GM12864 (cell line): ENCODE data around the gene ATP6V1G2.
"Not testable (repeated sequence)": the region's sequence is repeated elsewhere in the genome, so short reads cannot be mapped to it uniquely, and the experiment has no call there.

Experiments
- DNase-seq: peaks from one replicate; pipeline ENCODE4 v3.0.0-alpha.2; 2011; ENCODE audit warnings: low read depth
- H3K4me3 ChIP-seq: 2 replicates; pipeline ENCODE4 v1.5.1; 2011; ENCODE audit warnings: mild to moderate bottlenecking, low read depth, low read length, control low read depth
- CTCF ChIP-seq: IDR thresholded peaks from 2 replicates; pipeline ENCODE4 v1.5.1; 2011; ENCODE audit warnings: low read depth, mild to moderate bottlenecking, moderate library complexity, low read length, control low read depth, inconsistent platforms; ENCODE audit errors: missing control alignments

The ATP6V1G2 gene

GRCh38 chr6:31525932-31526591, 20.3 kb downstream of the ATP6V1G2 start:
- no peak for TF ChIP-seq CTCF
- DNase-seq, result no peak
- no peak overlapping the region for H3K4me3 ChIP-seq

DNA sequence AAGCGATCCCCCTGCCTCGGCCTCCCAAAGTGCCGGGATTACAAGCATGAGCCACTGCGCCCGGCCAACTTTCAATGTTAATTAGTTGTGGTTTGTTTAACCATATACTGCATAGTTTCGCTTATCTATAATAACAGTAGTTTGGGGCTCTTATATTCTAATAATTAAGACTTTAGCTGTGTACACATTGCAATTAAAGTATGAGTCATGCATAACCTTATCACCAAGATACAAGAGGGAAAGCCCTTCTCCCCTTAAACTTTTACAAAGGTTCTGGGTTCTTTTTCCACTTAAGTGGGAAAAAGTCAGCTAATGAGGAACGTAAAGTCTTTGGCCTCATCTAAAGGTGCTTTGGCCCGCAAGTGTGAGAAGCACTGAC, 20.9 kb downstream of the ATP6V1G2 start:
- DNase-seq, result no peak
- H3K4me3 ChIP-seq, result no peak overlapping the region
- TF ChIP-seq CTCF, result no peak

GRCh38 chr6:31521835-31522234, 24.6 kb downstream of the ATP6V1G2 start:
- no peak for DNase-seq
- no peak overlapping the region for H3K4me3 ChIP-seq
- no peak for TF ChIP-seq CTCF

- H3K4me3 ChIP-seq, result no peak overlapping the region
- no peak for DNase-seq
- TF ChIP-seq CTCF, result no peak
These were observed 32.8 kb downstream of the ATP6V1G2 start for GRCh38 chr6:31513456-31514165.

DNA sequence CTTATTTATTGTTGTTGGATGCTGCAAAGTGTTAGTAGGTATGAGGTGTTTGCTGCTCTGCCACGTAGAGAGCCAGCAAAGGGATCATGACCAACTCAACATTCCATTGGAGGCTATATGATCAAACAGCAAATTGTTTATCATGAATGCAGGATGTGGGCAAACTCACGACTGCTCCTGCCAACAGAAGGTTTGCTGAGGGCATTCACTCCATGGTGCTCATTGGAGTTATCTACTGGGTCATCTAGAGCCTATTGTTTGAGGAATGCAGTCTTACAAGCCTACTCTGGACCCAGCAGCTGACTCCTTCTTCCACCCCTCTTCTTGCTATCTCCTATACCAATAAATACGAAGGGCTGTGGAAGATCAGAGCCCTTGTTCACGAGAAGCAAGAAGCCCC, 36.4 kb downstream of the ATP6V1G2 start:
- no peak for TF ChIP-seq CTCF
- no peak overlapping the region for H3K4me3 ChIP-seq
- DNase-seq, result no peak

- not testable (repeated sequence) for DNase-seq, H3K4me3 ChIP-seq
These were observed 37.4 kb downstream of the ATP6V1G2 start for GRCh38 chr6:31509036-31509435.

- no peak overlapping the region for H3K4me3 ChIP-seq
- TF ChIP-seq CTCF, result no peak
- no peak for DNase-seq
These were observed 43.8 kb downstream of the ATP6V1G2 start for GRCh38 chr6:31502586-31502985.

DNA sequence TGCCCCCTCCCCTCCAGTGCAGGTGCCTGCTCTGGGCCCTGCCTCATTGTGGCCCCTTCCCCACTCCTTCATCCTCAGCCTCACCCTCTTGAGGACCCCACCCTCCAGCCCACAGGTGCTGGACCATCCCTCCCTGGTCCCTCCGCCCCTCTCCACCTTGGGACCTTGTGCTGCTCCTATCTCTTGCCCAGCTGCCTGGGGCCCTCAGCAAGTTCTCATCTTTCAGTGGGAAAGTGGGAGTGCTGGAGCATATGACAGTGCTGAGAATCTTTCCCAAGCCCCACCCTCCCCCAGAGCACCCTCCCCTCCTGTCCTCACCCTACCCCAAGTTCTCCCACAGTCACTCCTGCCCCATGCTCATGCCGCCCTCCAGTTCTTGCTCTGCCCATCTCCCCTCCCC, 46.8 kb downstream of the ATP6V1G2 start:
- not testable (repeated sequence) for DNase-seq

More for the DNA sequence above, 46.8 kb downstream of the ATP6V1G2 start:
- not testable (repeated sequence) for H3K4me3 ChIP-seq
